Mesenchymal stem cell (in vitro differentiated cells and primary cell): ENCODE measurements around the gene LEF1.

Experiments
- DNase-seq: peaks from one replicate; pipeline ENCODE4 v3.0.0-alpha.2; 2013
- H2AFZ ChIP-seq: one replicate; pipeline ENCODE4 v1.6.1; 2013; ENCODE audit warnings: low read depth, mild to moderate bottlenecking, control low read depth, inconsistent platforms, low read length, moderate library complexity
- H2AK5ac ChIP-seq: 2 replicates; pipeline ENCODE4 v1.6.1; 2013; ENCODE audit warnings: low read length, moderate library complexity, mild to moderate bottlenecking, inconsistent platforms; ENCODE audit not compliant: severe bottlenecking
- H2BK120ac ChIP-seq: one replicate; pipeline ENCODE4 v1.6.1; 2013; ENCODE audit warnings: low read depth, mild to moderate bottlenecking, inconsistent platforms, low read length, moderate library complexity
- H2BK12ac ChIP-seq, 2 experiments: one replicate each; pipeline ENCODE4 v1.6.1; 2013; ENCODE audit warnings: inconsistent platforms in 2 of 2, low read length in 2 of 2, mild to moderate bottlenecking in 2 of 2, moderate library complexity in 2 of 2, control low read depth in 1 of 2
- H2BK15ac ChIP-seq: one replicate; pipeline ENCODE4 v1.6.1; 2013; ENCODE audit warnings: mild to moderate bottlenecking, low read depth, inconsistent platforms; ENCODE audit not compliant: poor library complexity, severe bottlenecking
- H2BK5ac ChIP-seq: 2 replicates; pipeline ENCODE4 v1.6.1; 2013; ENCODE audit warnings: low read depth, mild to moderate bottlenecking, low read length, control low read depth, inconsistent platforms; ENCODE audit not compliant: poor library complexity, severe bottlenecking
- H3K14ac ChIP-seq, 2 experiments: one replicate each; pipeline ENCODE4 v1.6.1; 2013; ENCODE audit warnings: inconsistent platforms in 2 of 2, low read length in 2 of 2, control low read depth in 1 of 2, mild to moderate bottlenecking in 1 of 2, moderate library complexity in 1 of 2
- H3K18ac ChIP-seq, 2 experiments: one replicate each; pipeline ENCODE4 v1.6.1; 2013; ENCODE audit warnings: inconsistent platforms in 2 of 2, low read length in 2 of 2, control low read depth in 1 of 2, low read depth in 1 of 2, mild to moderate bottlenecking in 1 of 2
- H3K23ac ChIP-seq, 2 experiments: one replicate each; pipeline ENCODE4 v1.6.1; 2013; ENCODE audit warnings: inconsistent platforms in 2 of 2, low read length in 2 of 2, mild to moderate bottlenecking in 2 of 2, moderate library complexity in 2 of 2, control low read depth in 1 of 2
- H3K27ac ChIP-seq: 2 replicates; pipeline ENCODE4 v1.5.1; 2013; ENCODE audit warnings: mild to moderate bottlenecking, moderate library complexity, low read length, control low read depth, inconsistent platforms; ENCODE audit not compliant: poor library complexity, severe bottlenecking
- H3K27me3 ChIP-seq, 2 experiments: 2 replicates each; pipeline versions ENCODE4 v1.6.1 to v1.7.0; 2013; ENCODE audit warnings: low read length in 2 of 2, mild to moderate bottlenecking in 2 of 2, moderate library complexity in 2 of 2, control low read depth in 1 of 2, inconsistent platforms in 1 of 2; ENCODE audit not compliant: control insufficient read depth in 1 of 2, insufficient read depth in 1 of 2
- H3K36me3 ChIP-seq, 2 experiments: 2 replicates each; pipeline versions ENCODE4 v1.6.1 to v1.7.0; 2013; ENCODE audit warnings: low read length in 2 of 2, control low read depth in 1 of 2, inconsistent platforms in 1 of 2, low read depth in 1 of 2, mild to moderate bottlenecking in 1 of 2; ENCODE audit not compliant: insufficient read depth in 2 of 2, control insufficient read depth in 1 of 2
- H3K4ac ChIP-seq, 2 experiments: one replicate each; pipeline ENCODE4 v1.6.1; 2013; ENCODE audit warnings: inconsistent platforms in 2 of 2, low read length in 2 of 2, mild to moderate bottlenecking in 2 of 2, moderate library complexity in 2 of 2, control low read depth in 1 of 2, low read depth in 1 of 2
- H3K4me1 ChIP-seq: 2 replicates; pipeline ENCODE4 v1.6.1; 2013; ENCODE audit warnings: low read depth, low read length, control low read depth; ENCODE audit not compliant: control insufficient read depth, insufficient read depth
- H3K4me2 ChIP-seq: 2 replicates; pipeline ENCODE4 v1.6.1; 2013; ENCODE audit warnings: low read length, mild to moderate bottlenecking, inconsistent platforms; ENCODE audit not compliant: poor library complexity, severe bottlenecking
- H3K4me3 ChIP-seq, 2 experiments: 2 replicates each; pipeline versions ENCODE4 v1.5.1 to v1.7.0; 2013; ENCODE audit warnings: low read length in 2 of 2, mild to moderate bottlenecking in 2 of 2, control low read depth in 1 of 2, low read depth in 1 of 2; ENCODE audit not compliant: insufficient read depth in 1 of 2
- H3K79me1 ChIP-seq: replicated peaks from 2 replicates; pipeline ENCODE4 v1.6.1; 2013; ENCODE audit warnings: mild to moderate bottlenecking, control low read depth, low read length, inconsistent platforms; ENCODE audit not compliant: poor library complexity, severe bottlenecking
- H3K9ac ChIP-seq: 2 replicates; pipeline ENCODE4 v1.7.0; 2013; ENCODE audit warnings: mild to moderate bottlenecking, low read length, moderate library complexity
- H3K9me3 ChIP-seq: 2 replicates; pipeline ENCODE4 v1.7.0; 2013; ENCODE audit warnings: mild to moderate bottlenecking, low read length; ENCODE audit not compliant: control insufficient read depth
- H4K8ac ChIP-seq: one replicate; pipeline ENCODE4 v1.6.1; 2013; ENCODE audit warnings: inconsistent platforms, mild to moderate bottlenecking, low read length, moderate library complexity
- H4K91ac ChIP-seq: one replicate; pipeline ENCODE4 v1.6.1; 2013; ENCODE audit warnings: mild to moderate bottlenecking, low read length, inconsistent platforms
- WGBS: methylation state at CpG from one replicate; pipeline ENCODE4 v1.1.7; 2013; ENCODE audit warnings: mixed read lengths; 5-methylcytosine and 5-hydroxymethylcytosine counted together

The LEF1 gene

DNA sequence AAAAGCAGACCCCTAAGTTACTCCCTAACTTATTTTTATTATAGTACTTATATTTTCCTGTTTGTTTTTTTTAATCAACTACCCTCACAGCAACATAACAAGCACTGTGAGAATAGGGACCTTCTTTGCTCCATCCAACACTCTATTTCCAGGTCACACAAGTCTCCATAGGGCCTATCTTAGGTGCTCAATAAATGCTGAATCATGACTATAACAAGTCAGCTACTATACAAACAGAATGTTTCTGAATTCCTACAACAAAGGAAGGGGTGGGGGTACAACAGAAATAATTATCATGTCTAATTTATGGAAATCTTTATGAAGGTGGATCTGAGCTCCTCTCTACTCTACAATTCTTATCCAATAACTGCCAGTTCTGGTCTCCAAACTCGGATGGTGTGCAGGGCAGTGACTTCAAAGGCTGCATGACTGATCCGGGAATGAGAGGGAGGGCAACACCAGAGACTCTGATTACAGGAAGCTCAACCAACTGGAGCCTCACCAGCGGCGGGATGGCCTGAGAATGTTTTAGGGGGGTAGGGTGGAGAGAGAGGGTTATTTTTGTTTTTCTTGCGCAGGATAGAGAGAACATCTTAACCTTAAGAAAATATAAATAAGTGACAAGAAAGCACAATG lies 107.9 kb downstream of the LEF1 start:
- no peak overlapping the region for H4K8ac ChIP-seq
- H2BK120ac ChIP-seq, result no peak overlapping the region
- H2BK5ac ChIP-seq, result no peak overlapping the region
- no peak overlapping the region for H3K4ac ChIP-seq
- H3K14ac ChIP-seq, result no peak overlapping the region
- no peaks in the 10 kb centered on the region for H3K79me1 ChIP-seq
- no peak overlapping the region for H2BK15ac ChIP-seq
- peak overlapping the region in 1 of 2 experiments; percentile 77 for H2BK12ac ChIP-seq
- no peak overlapping the region for H4K91ac ChIP-seq
- DNase-seq, result peak; percentile 29
- no peak overlapping the region for H2AK5ac ChIP-seq
- no peak overlapping the region for H3K4me2 ChIP-seq
- H3K9ac ChIP-seq, result no peak overlapping the region
- no peak overlapping the region for H3K27ac ChIP-seq
- no peak overlapping the region for H3K4me3 ChIP-seq
- peaks cover 0 to 6% of the 10 kb centered on the region in 2 experiments for H3K27me3 ChIP-seq
- H2AFZ ChIP-seq, result no peak overlapping the region
- no peak overlapping the region for H3K18ac ChIP-seq
- no peaks in the 10 kb centered on the region for H3K36me3 ChIP-seq
- H3K9me3 ChIP-seq, result no peaks in the 10 kb centered on the region
- H3K23ac ChIP-seq, result no peak overlapping the region
- peaks cover 5% of the 10 kb centered on the region for H3K4me1 ChIP-seq
- 75% methylated on average over 4 of the region's 5 CpGs for WGBS

DNA sequence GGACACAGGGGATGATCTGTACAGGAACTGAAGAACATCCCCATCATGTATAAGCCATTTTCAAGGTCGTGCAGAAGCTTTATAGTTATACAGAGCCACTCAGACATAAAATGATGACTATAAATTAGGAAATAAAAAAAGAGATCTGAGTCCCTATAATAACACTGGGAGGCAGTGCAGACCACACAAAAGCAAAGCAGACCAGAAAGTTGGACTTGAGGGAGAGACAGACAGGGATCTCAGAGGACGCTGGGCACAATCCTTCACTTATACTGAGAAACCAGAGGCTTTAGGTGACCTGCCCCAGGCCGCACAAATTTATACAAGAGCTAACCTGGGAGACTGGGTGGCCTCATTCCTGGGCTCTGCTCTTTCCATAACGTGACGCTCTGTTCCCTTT lies 108.6 kb downstream of the LEF1 start:
- Histone ChIP-seq H2BK15ac (no peak overlapping the region), H3K18ac (no peak overlapping the region), H3K9me3 (no peaks in the 10 kb centered on the region), H4K8ac (no peak overlapping the region), H2AK5ac (no peak overlapping the region), H2BK12ac (no peak overlapping the region), H3K27ac (no peak overlapping the region), H2BK5ac (no peak overlapping the region), H3K14ac (no peak overlapping the region), H3K9ac (no peak overlapping the region), H2AFZ (no peak overlapping the region), H3K4me3 (no peak overlapping the region), H3K4me1 (peaks cover 5% of the 10 kb centered on the region), H3K23ac (no peak overlapping the region), H3K4me2 (no peak overlapping the region), H2BK120ac (no peak overlapping the region), H3K36me3 (no peaks in the 10 kb centered on the region), H4K91ac (no peak overlapping the region), H3K79me1 (no peaks in the 10 kb centered on the region), H3K27me3 (peaks cover 0 to 6% of the 10 kb centered on the region in 2 experiments), H3K4ac (peak overlapping the region in 1 of 2 experiments; percentile 51)
- WGBS, result 80% methylated on average over 4 of the region's 5 CpGs
- DNase-seq, result peak; percentile 68

- Histone ChIP-seq H3K27ac (no peak overlapping the region), H3K9me3 (no peaks in the 10 kb centered on the region), H2BK120ac (peak overlapping the region; percentile 58)
Measured at GRCh38 chr4:108058685-108059440, 109.9 kb downstream of the LEF1 start.

DNA sequence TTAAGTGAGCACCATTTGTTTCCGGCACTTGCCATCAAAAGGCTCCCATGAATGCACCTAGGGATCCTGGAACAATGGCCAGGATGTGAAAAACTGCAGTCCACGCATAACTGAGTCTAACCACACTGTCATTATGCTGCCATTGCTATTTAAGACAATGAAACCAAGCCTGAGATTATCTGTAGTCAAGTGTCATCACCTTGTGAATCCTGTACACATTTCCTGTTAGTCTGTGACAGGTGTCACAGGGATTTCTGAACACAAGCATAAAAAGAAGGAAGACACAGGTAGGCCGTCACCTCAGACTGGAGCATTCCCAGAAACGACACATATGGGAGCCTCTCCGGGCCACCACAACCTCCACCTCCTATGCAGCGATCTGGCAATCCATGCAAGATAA lies 112.3 kb downstream of the LEF1 start:
- no peak overlapping the region for H3K23ac ChIP-seq

More at GRCh38 chr4:108058685-108059440, 109.9 kb downstream of the LEF1 start:
- 51% methylated on average over 7 of the region's 11 CpGs for WGBS
- no peak overlapping the region for H4K91ac ChIP-seq
- H4K8ac ChIP-seq, result no peak overlapping the region
- H3K36me3 ChIP-seq, result no peaks in the 10 kb centered on the region
- H2BK15ac ChIP-seq, result no peak overlapping the region
- H3K23ac ChIP-seq, result no peak overlapping the region
- H3K4me2 ChIP-seq, result no peak overlapping the region
- peak overlapping the region; percentile 47 to 72 for H3K18ac ChIP-seq
- no peak overlapping the region for H3K14ac ChIP-seq
- H3K9ac ChIP-seq, result no peak overlapping the region
- H2BK12ac ChIP-seq, result peak overlapping the region in 1 of 2 experiments; percentile 97
- H3K4ac ChIP-seq, result peak overlapping the region in 1 of 2 experiments; percentile 49
- peaks cover 0 to 6% of the 10 kb centered on the region in 2 experiments for H3K27me3 ChIP-seq
- no peaks in the 10 kb centered on the region for H3K79me1 ChIP-seq
- no peak overlapping the region for H2BK5ac ChIP-seq
- no peak overlapping the region for H3K4me3 ChIP-seq
- peak; percentile 94 for DNase-seq
- no peak overlapping the region for H2AK5ac ChIP-seq
- peaks cover 5% of the 10 kb centered on the region for H3K4me1 ChIP-seq
- no peak overlapping the region for H2AFZ ChIP-seq

More for the DNA sequence above, 112.3 kb downstream of the LEF1 start:
- H3K9ac ChIP-seq, result no peak overlapping the region
- H2BK15ac ChIP-seq, result no peak overlapping the region
- no peak overlapping the region for H4K91ac ChIP-seq
- H3K4me1 ChIP-seq, result peaks cover 11% of the 10 kb centered on the region
- no peak overlapping the region for H3K27ac ChIP-seq
- H3K4me3 ChIP-seq, result no peak overlapping the region
- 77% methylated on average over 6 of the region's 6 CpGs for whole genome bisulfite sequencing
- no peak overlapping the region for H2AK5ac ChIP-seq
- no peak overlapping the region for H2AFZ ChIP-seq
- H3K36me3 ChIP-seq, result no peaks in the 10 kb centered on the region
- H3K27me3 ChIP-seq, result peaks cover 0 to 11% of the 10 kb centered on the region in 2 experiments
- H3K14ac ChIP-seq, result no peak overlapping the region
- H3K9me3 ChIP-seq, result no peaks in the 10 kb centered on the region
- H3K18ac ChIP-seq, result no peak overlapping the region
- H2BK12ac ChIP-seq, result no peak overlapping the region
- H3K4ac ChIP-seq, result no peak overlapping the region
- no peaks in the 10 kb centered on the region for H3K79me1 ChIP-seq
- no peak overlapping the region for H2BK5ac ChIP-seq
- no peak overlapping the region for H3K4me2 ChIP-seq
- H2BK120ac ChIP-seq, result no peak overlapping the region
- H4K8ac ChIP-seq, result no peak overlapping the region
- no peak for DNase-seq
